Activated T-helper 1 cell treated with anti-CD3 and anti-CD28 coated beads, Interleukin-12 subunit alpha, Interleukin-12 subunit beta, Interleukin-2, Interleukin-4 antibody, amounts not matched to agents 30 ng/mL and 10 ng/mL and 1 ng/mL, durations not matched to agents 14 hours and 24 hours and 36 hours (primary cell): ENCODE measurements around the gene NFKB1. TPM values are rescaled to one million over a fixed set of nuclear protein-coding genes. Genes with fewer than 3 reads are reported as not detected.
A peak's percentile ranks its signal among the peaks of the same experiment; 100 is the strongest.
"Not testable (repeated sequence)": the region's sequence is repeated elsewhere in the genome, so short reads cannot be mapped to it uniquely, and the experiment has no call there.

Experiments used
- DNase-seq: peaks from one replicate; pipeline ENCODE4 v3.0.0; 2021; ENCODE audit warnings: low spot score
- H3K27ac Mint-ChIP-seq: one replicate; pipeline ENCODE4 v1.8.0; 2021; ENCODE audit warnings: mild to moderate bottlenecking, mixed read lengths
- H3K27me3 Mint-ChIP-seq: one replicate; pipeline ENCODE4 v1.8.0; 2022; ENCODE audit warnings: mild to moderate bottlenecking, moderate library complexity, mixed read lengths; ENCODE audit not compliant: insufficient read depth
- H3K36me3 Mint-ChIP-seq: one replicate; pipeline ENCODE4 v1.8.0; 2021; ENCODE audit warnings: low read depth, mixed read lengths
- H3K4me1 Mint-ChIP-seq: one replicate; pipeline ENCODE4 v1.8.0; 2021; ENCODE audit warnings: low read depth, mixed read lengths
- H3K4me3 Mint-ChIP-seq: one replicate; pipeline ENCODE4 v1.8.0; 2021; ENCODE audit warnings: mild to moderate bottlenecking, moderate library complexity, mixed read lengths
- H3K9me3 Mint-ChIP-seq: one replicate; pipeline ENCODE4 v1.8.0; 2021; ENCODE audit warnings: mixed read lengths
- intact Hi-C: fragments of 100-400 bp; cut with micrococcal nuclease; formaldehyde crosslinking; loops from one replicate; pipeline ENCODE4 v1.15.1; 2024
- total RNA-seq: library from RNA; stranded (reverse); gene quantifications from 2 replicates; pipeline ENCODE4 v1.2.3, GENCODE V29; 2022

NFKB1 gene
- total RNA-seq, 1 donor from 2014 or later: 139 TPM

- H3K4me1 Mint-ChIP-seq: peaks cover 85% of the 10 kb centered on the region
- intact Hi-C loops: no loop called here
- no peak for DNase-seq
- H3K4me3 Mint-ChIP-seq: no peak overlapping the region
- H3K27ac Mint-ChIP-seq: peak overlapping the region; percentile 4
- H3K27me3 Mint-ChIP-seq: no peaks in the 10 kb centered on the region
- no peaks in the 10 kb centered on the region for H3K9me3 Mint-ChIP-seq
- H3K36me3 Mint-ChIP-seq: peaks cover 51% of the 10 kb centered on the region
Measured at GRCh38 chr4:102563000-102563399, 61.8 kb downstream of the NFKB1 start.

- peaks cover 79% of the 10 kb centered on the region for H3K4me1 Mint-ChIP-seq
- no peaks in the 10 kb centered on the region for H3K27me3 Mint-ChIP-seq
- H3K36me3 Mint-ChIP-seq: peaks cover 58% of the 10 kb centered on the region
- no peak overlapping the region for H3K4me3 Mint-ChIP-seq
- intact Hi-C loops: no loop called here
- H3K9me3 Mint-ChIP-seq: no peaks in the 10 kb centered on the region
- peak overlapping the region; percentile 69 for H3K27ac Mint-ChIP-seq
- DNase-seq: no peak
Measured at GRCh38 chr4:102564399-102565059, 63.4 kb downstream of the NFKB1 start.

- no peak for DNase-seq
- H3K9me3 Mint-ChIP-seq: no peaks in the 10 kb centered on the region
- H3K36me3 Mint-ChIP-seq: peaks cover 60% of the 10 kb centered on the region
- no peaks in the 10 kb centered on the region for H3K27me3 Mint-ChIP-seq
- no peak overlapping the region for H3K27ac Mint-ChIP-seq
- no peak overlapping the region for H3K4me3 Mint-ChIP-seq
- peaks cover 67% of the 10 kb centered on the region for H3K4me1 Mint-ChIP-seq
- intact Hi-C loops: loop anchor here (1.0 kb wide), 1 partner anchor 9 kb away; no protein-coding TSS in a partner anchor
Measured at GRCh38 chr4:102565696-102566095, 64.5 kb downstream of the NFKB1 start.

- Mint-ChIP-seq H3K4me3 (no peak overlapping the region), H3K27me3 (no peaks in the 10 kb centered on the region), H3K36me3 (peaks cover 59% of the 10 kb centered on the region), H3K27ac (peak overlapping the region; percentile 34), H3K9me3 (no peaks in the 10 kb centered on the region), H3K4me1 (peaks cover 60% of the 10 kb centered on the region)
- intact Hi-C loops: loop anchor here (1.0 kb wide), 1 partner anchor 8 kb away; no protein-coding TSS in a partner anchor
- DNase-seq: no peak
Measured at GRCh38 chr4:102566426-102566825, 65.3 kb downstream of the NFKB1 start.

GRCh38 chr4:102567427-102567826, 66.3 kb downstream of the NFKB1 start:
- Mint-ChIP-seq H3K27ac (no peak overlapping the region), H3K36me3 (peaks cover 61% of the 10 kb centered on the region), H3K4me3 (no peak overlapping the region)

GRCh38 chr4:102569200-102569599, 68.0 kb downstream of the NFKB1 start:
- H3K36me3 Mint-ChIP-seq: peaks cover 60% of the 10 kb centered on the region
- no peak overlapping the region for H3K27ac Mint-ChIP-seq

More at GRCh38 chr4:102567427-102567826, 66.3 kb downstream of the NFKB1 start:
- H3K4me1 Mint-ChIP-seq: peaks cover 53% of the 10 kb centered on the region
- H3K9me3 Mint-ChIP-seq: no peaks in the 10 kb centered on the region
- no peak for DNase-seq
- intact Hi-C loops: no loop called here
- no peaks in the 10 kb centered on the region for H3K27me3 Mint-ChIP-seq

GRCh38 chr4:102570211-102570610, 69.1 kb downstream of the NFKB1 start:
- Mint-ChIP-seq H3K4me1 (peaks cover 58% of the 10 kb centered on the region), H3K36me3 (peaks cover 56% of the 10 kb centered on the region)
- H3K27me3 Mint-ChIP-seq, H3K27ac Mint-ChIP-seq, intact Hi-C loops, H3K9me3 Mint-ChIP-seq, DNase-seq, H3K4me3 Mint-ChIP-seq: not testable (repeated sequence)

More at GRCh38 chr4:102569200-102569599, 68.0 kb downstream of the NFKB1 start:
- no peak for DNase-seq
- Mint-ChIP-seq H3K27me3 (no peaks in the 10 kb centered on the region), H3K4me3 (no peak overlapping the region), H3K4me1 (peaks cover 58% of the 10 kb centered on the region), H3K9me3 (no peaks in the 10 kb centered on the region)
- intact Hi-C loops: no loop called here

- Mint-ChIP-seq H3K4me1 (peaks cover 56% of the 10 kb centered on the region), H3K36me3 (peaks cover 60% of the 10 kb centered on the region), H3K27me3 (no peaks in the 10 kb centered on the region)
Measured at GRCh38 chr4:102572452-102572851, 71.3 kb downstream of the NFKB1 start.

GRCh38 chr4:102574317-102574716, 73.2 kb downstream of the NFKB1 start:
- no peak for DNase-seq
- intact Hi-C loops: loop anchor here (1.0 kb wide), 1 partner anchor 8 kb away; no protein-coding TSS in a partner anchor
- Mint-ChIP-seq H3K4me1 (peaks cover 65% of the 10 kb centered on the region), H3K4me3 (peak overlapping the region; percentile 8), H3K27ac (peak overlapping the region; percentile 70), H3K27me3 (no peaks in the 10 kb centered on the region), H3K9me3 (no peaks in the 10 kb centered on the region), H3K36me3 (peaks cover 66% of the 10 kb centered on the region)

More at GRCh38 chr4:102572452-102572851, 71.3 kb downstream of the NFKB1 start:
- Mint-ChIP-seq H3K27ac (no peak overlapping the region), H3K4me3 (no peak overlapping the region), H3K9me3 (no peaks in the 10 kb centered on the region)
- intact Hi-C loops: no loop called here
- DNase-seq: no peak

GRCh38 chr4:102575369-102576129, 74.4 kb downstream of the NFKB1 start:
- Mint-ChIP-seq H3K4me3 (no peak overlapping the region), H3K27ac (peak overlapping the region; percentile 22), H3K27me3 (no peaks in the 10 kb centered on the region), H3K36me3 (peaks cover 67% of the 10 kb centered on the region), H3K9me3 (no peaks in the 10 kb centered on the region), H3K4me1 (peaks cover 78% of the 10 kb centered on the region)
- intact Hi-C loops: loop anchor here (5.0 kb wide), 1 partner anchor 442 kb away; the partner anchor contains the start of gene SLC9B1
- DNase-seq: no peak

- Mint-ChIP-seq H3K9me3 (no peaks in the 10 kb centered on the region), H3K4me1 (peaks cover 81% of the 10 kb centered on the region), H3K4me3 (no peak overlapping the region), H3K27ac (no peak overlapping the region), H3K36me3 (peaks cover 69% of the 10 kb centered on the region), H3K27me3 (no peaks in the 10 kb centered on the region)
- intact Hi-C loops: loop anchor here (5.0 kb wide), 1 partner anchor 439 kb away; the partner anchor contains the start of gene SLC9B1
- DNase-seq: no peak
Measured at GRCh38 chr4:102578270-102578669, 77.1 kb downstream of the NFKB1 start.

- Mint-ChIP-seq H3K4me1 (peaks cover 80% of the 10 kb centered on the region), H3K9me3 (no peaks in the 10 kb centered on the region), H3K27me3 (no peaks in the 10 kb centered on the region), H3K27ac (peak overlapping the region; percentile 40), H3K4me3 (no peak overlapping the region), H3K36me3 (peaks cover 70% of the 10 kb centered on the region)
- DNase-seq: no peak
- intact Hi-C loops: loop anchor here (5.0 kb wide), 1 partner anchor 438 kb away; the partner anchor contains the start of gene SLC9B1
Measured at GRCh38 chr4:102578819-102579218, 77.7 kb downstream of the NFKB1 start.
